ENCODE measurements around the gene RFX4.

DNA sequence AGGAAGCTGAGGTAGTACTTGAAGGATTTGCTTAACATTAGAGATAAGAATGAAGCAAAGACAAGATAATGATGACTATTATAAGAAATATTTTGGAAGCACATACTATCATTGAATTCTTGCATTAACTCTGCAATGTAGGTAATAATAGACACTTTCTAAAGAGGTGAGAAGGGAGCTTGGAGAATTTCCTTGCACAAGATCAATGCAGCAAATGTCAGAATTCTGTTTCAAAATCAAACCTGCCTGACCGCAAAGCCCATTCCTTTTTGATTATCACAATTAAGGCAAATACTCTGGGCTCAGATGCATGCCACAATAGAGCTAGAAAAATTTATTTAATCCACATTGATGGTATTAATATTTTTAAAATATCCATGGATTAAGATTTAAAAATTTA, 141.3 kb downstream of the RFX4 start:
- TF ChIP-seq POLR2AphosphoS5 (IDR thresholded peaks at IDR 0.05) (no peak), POLR2A (IDR thresholded peaks at IDR 0.05) (no peak), CTCF (IDR thresholded peaks at IDR 0.05) (no peak)
